PC-3 (cell line): ENCODE data around the gene FOXK2.

Source experiments
- CTCF ChIP-seq: fragments of 300-600 bp; sonication (generic); conservative IDR thresholded peaks from 2 replicates; pipeline ENCODE4 v1.5.1; 2017; ENCODE audit warnings: antibody characterized with exemption, low read depth, mild to moderate bottlenecking, low read length
- EZH2 ChIP-seq: fragments of 300-600 bp; sonication (generic); IDR thresholded peaks from one replicate; pipeline ENCODE4 v1.6.1; 2017; ENCODE audit warnings: antibody characterized with exemption, mild to moderate bottlenecking, low read length; ENCODE audit not compliant: unreplicated experiment

DNA sequence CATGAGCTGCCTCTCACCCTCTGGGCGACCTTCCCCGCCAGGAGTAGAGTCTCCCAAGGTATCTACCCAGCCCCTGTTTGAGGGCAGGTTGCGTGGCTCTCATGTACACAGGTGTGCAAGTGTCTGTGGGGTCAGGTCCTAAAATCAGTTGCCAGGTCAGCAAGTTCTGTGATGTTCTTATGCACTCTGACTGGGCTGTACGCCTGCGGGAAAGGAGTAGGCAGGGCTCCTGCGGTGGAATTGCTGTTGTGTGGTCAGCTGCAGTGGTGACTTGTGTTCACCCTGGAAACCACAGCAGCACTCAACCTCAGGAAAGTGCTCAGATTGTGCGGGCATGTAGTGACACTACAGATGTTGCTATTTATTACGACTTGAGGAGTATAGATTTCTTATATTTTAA, 41.6 kb upstream of the FOXK2 start:
- TF ChIP-seq EZH2 (no peak), CTCF (no peak)
